GM19372 (cell line): ENCODE measurements around the gene NDUFA12.

Experiments used
- ATAC-seq: cut with Tn5 transposase; IDR thresholded peaks from one replicate; pipeline ENCODE4 v1.9.1; 2021; ENCODE audit warnings: mild to moderate bottlenecking, low read depth, moderate library complexity; ENCODE audit not compliant: unreplicated experiment

NDUFA12 gene

GRCh38 chr12:94983321-94983720 lies 20.2 kb downstream of the NDUFA12 start:
- no peak for ATAC-seq

DNA sequence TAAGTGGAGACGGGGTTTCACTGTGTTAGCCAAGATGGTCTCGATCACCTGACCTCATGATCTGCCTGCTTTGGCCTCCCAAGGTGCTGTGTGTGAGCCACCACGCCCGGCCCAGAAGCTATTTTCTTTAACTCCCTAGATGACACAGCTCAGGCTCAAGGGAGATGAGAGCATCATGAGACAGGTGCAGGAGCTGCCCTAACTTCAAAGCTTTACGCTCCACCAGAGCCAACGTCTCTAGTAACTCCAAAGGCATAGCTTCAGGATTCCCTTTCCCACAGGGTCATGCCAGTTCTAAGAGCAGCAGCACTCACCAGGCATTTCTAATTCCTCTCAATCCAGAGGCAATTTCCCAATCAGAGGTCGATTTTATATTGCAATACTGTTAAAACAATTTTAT lies 21.0 kb downstream of the NDUFA12 start:
- no peak for ATAC-seq

- no peak for ATAC-seq
Measured at GRCh38 chr12:94980577-94980976, 22.9 kb downstream of the NDUFA12 start.

- ATAC-seq = no peak
Measured at GRCh38 chr12:94979941-94980340, 23.6 kb downstream of the NDUFA12 start.

- no peak for ATAC-seq
Measured at GRCh38 chr12:94977766-94978468, 25.6 kb downstream of the NDUFA12 start.

DNA sequence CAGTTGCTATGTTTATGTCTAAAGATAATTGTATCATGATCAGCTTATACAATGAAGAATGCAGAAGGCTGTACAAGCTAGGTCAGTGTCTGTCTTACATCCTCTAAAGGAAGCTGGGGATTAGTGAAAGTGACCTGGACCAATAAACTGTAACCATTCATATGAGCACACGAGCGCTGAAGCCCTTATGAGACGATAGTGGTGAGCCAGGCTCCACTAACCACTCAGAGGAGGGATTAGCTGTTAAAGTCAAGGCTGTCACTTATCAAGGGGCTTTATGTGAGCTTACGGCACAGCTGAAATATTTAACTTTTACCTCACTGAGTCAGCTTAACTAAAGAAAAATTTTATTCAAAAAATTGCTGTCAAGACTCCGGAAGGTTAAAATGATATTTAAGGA lies 30.3 kb downstream of the NDUFA12 start:
- no peak for ATAC-seq

DNA sequence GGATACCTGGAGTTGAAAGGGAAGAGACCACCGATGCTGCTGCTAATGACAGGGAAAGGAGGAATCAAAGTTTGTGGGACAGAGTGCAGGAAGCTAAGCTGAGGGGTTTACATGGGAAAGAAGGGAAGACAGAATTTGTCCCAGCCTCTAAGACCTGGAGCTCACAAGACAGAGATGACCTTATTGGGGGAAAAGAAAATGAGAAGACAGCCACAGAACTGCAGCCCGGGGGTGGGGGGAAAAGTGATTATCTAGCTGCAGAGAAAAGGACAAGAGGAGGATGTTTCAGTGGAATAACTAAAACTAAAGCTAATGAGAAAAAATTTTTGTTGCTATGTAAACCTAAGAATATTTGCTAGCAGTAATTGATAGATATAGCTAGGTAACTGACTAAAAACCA lies 30.7 kb downstream of the NDUFA12 start:
- ATAC-seq = no peak

DNA sequence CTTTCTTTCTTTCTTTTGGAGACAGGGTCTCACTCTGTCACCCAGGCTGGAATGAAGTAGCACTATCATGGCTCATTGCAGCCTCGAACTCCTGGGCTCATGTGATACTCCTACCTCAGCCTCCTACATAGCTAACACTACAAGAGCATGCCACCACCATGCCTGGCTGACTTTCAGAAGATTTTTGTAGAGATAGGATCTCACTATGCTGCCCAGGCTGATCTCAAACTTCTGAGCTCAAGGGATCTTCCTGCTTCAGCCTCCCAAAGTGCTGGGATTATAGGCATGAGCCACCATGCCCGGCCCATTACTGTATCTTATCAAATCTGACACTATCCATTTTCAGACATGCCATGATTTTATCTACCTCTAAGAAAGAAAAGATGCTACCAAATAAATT lies 31.6 kb downstream of the NDUFA12 start:
- ATAC-seq = no peak

DNA sequence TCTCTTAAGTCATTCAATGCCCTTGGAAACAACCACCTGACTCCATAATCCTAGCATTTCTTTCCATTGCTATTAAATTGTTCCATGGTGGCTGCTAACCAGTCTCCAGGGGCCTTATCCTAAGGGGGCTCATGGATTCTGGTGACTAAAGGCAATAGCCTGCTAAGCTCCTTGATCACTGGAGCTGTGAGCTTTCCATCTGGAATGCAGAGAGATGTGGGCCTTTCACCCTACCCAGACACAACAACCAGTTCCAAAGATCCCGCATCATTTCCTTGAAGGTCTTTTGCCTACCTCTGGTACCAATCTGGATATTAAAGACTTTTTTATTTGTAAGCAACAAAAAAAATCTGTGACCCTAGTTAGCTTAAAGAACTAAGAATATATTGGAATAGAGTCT lies 32.9 kb downstream of the NDUFA12 start:
- ATAC-seq = no peak

GRCh38 chr12:94969424-94969823 lies 34.1 kb downstream of the NDUFA12 start:
- no peak for ATAC-seq

DNA sequence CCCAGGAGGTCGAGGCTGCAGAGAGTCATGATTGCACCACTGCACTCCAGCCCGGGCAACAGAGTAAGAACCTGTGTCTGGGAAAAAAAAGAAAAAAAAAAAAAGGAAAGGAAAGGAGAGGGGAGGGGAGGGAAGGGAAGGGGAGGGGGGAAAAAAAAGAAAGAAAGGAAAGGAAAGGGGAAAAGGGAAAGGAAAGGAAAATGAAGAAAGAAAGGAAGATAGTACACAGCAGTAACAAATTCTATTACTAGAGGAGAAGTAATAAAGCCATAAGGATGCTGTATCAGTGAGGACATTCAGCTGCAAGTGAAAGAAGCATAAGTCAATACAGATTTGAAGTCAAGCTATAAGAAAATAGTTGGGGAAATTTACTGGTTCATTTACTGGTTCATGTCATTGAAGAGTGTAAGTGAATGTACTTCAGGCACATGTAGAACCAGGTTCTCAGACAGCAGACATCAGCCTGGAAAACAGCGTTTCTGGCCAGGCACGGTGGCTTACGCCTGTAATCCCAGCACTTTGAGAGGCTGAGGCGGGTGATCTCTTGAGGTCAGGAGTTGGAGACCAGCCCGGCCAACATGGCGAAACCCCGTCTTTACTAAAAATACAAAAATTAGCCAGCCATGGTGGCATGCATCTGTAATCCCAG lies 37.4 kb downstream of the NDUFA12 start:
- ATAC-seq = no peak

DNA sequence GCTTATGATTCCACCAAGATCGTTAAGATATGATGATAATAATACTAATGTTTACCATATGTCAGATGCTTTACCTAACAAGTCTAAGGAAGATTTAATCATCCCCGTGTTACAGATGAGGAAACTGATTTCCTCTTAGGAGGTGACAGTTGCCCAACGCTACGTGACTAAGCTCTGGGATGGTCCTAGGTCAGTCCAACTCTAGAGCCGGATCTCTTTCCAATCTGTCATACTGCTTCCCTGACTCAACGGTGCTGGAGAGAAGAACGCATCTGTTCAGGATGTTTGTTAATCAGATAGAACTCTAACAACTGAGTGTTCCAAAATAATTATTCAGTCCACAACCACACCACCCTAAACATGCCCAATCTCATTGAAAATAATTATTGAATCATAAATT lies 39.8 kb downstream of the NDUFA12 start:
- ATAC-seq = no peak

- ATAC-seq = no peak
Measured at GRCh38 chr12:94962670-94963069, 40.8 kb downstream of the NDUFA12 start.

DNA sequence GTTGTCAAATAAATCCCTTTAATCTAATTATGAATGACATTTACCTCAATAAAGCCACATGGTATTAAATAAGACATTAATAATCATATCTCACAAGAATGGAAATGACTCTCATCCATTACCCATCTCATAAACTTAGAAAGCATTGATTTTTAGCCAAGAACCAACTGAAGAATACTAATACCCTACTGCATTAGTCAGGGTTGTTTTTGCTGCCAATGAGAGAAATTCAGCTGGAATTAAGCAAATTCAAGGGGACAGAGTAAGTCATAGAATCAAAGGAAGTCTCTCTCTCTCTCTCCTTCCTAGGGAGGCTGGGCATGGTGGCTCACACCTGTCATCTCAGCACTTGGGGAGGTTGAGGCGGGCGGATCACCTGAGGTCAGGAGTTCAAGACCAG lies 41.6 kb downstream of the NDUFA12 start:
- ATAC-seq = no peak

DNA sequence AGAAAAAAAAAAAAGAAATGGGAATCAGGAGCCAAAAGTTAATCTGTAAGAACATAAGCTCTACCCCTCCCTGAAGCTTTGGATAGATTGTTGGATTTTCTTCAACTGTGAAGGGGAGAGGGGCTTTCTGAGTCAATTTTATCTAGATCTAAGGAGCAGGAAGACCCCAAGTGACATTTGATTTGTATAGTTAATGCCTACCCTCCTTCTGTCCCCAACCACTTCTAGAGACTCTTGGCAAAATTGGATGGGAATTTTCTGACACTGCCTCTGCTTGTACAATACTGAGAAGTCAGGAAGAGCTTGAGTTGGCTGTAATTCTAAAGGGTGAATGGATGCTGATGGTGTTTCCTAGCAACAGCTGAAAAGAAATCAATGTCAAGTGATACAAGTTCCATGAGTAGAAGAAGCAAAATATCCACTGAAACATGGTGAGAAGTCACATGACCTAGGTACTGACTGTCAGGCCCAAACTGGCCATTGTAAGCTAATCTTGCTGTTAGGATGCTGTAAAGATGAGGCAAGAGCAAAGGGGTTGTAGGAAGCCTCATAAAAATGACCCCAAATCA lies 42.2 kb downstream of the NDUFA12 start:
- ATAC-seq = no peak

DNA sequence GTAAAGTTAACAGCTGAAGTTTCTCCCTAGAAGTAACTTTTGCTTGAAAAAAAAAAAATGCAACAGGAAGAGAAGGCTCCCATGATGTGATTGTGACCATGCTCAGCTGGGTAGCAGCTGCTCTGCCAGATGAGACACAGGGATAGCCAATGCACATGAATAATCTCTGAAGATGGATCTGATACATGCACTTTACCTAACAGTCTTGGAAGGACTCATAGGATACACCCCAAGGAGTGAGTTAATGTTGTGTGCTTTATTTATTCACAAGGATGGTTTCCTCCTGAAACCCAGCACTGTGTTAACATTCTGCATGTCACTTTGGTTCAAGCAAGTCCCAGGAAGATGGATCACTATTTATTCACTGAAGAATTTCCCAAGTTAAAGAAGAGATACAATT lies 46.5 kb downstream of the NDUFA12 start:
- ATAC-seq = no peak

GRCh38 chr12:94954948-94955592 lies 48.4 kb downstream of the NDUFA12 start:
- ATAC-seq = no peak

- ATAC-seq = no peak
Measured at GRCh38 chr12:94954029-94954685, 49.3 kb downstream of the NDUFA12 start.

DNA sequence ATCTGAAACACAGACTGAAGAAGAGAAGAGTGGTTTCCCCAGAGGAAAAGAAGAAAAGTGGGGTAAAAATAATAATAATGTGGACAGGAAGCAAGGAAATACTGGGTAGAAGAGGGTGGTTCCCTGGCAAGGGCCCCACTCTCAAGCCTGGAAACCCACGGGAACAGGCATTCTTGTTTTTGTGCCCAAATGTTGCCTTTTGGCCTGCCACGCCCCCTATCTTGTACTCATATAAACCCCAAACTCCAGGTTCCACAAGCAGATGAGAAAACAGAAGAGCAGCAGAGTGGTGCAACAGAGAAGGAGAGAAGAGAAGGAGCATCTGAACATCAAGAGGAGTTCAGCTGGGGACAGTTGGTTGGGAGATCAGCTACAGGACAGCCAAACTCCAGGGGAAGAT lies 51.2 kb downstream of the NDUFA12 start:
- no peak for ATAC-seq

GRCh38 chr12:94951071-94951934 lies 52.2 kb downstream of the NDUFA12 start:
- no peak for ATAC-seq
